Ovary (tissue), 3 donors: ENCODE data around the gene SLC39A11.

Experiments
- CTCF ChIP-seq, 3 donors: fragments of 450-650 bp in 2 of 3; fragments of 200-600 bp in 1 of 3; IDR thresholded peaks; one replicate each; pipeline versions ENCODE4 v1.5.1 to v1.8.0; 2016 to 2022; ENCODE audit warnings: antibody characterized with exemption in 3 of 3, mild to moderate bottlenecking in 1 of 3
- POLR2A ChIP-seq: fragments of 450-650 bp; IDR thresholded peaks from one replicate; pipeline ENCODE4 v1.6.1; 2017; ENCODE audit warnings: antibody characterized with exemption, mild to moderate bottlenecking, moderate library complexity
- donor health status: DM: no; HTN: no; CAD: no.

GRCh38 chr17:73074566-73074965, 17.9 kb downstream of the SLC39A11 start:
- TF ChIP-seq CTCF (IDR thresholded peaks at IDR 0.05) (no peak), POLR2A (no peak)
